Adipocyte (in vitro differentiated cells): ENCODE results near the gene AIMP1.

Source experiments
- DNase-seq: peaks from one replicate; pipeline ENCODE4 v3.0.0-alpha.2; 2015; ENCODE audit warnings: low read depth
- H3K27me3 ChIP-seq: replicated peaks from 2 replicates; pipeline ENCODE4 v1.7.0; 2013; ENCODE audit warnings: mild to moderate bottlenecking, low read length, moderate library complexity; ENCODE audit not compliant: control insufficient read depth, insufficient read depth
- H3K36me3 ChIP-seq: 2 replicates; pipeline ENCODE4 v1.7.0; 2013; ENCODE audit warnings: low read length, mild to moderate bottlenecking, moderate library complexity; ENCODE audit not compliant: control insufficient read depth, insufficient read depth, severe bottlenecking
- H3K4me1 ChIP-seq: 2 replicates; pipeline ENCODE4 v1.7.0; 2013; ENCODE audit warnings: mild to moderate bottlenecking, low read length, moderate library complexity; ENCODE audit not compliant: control insufficient read depth, insufficient read depth
- H3K4me3 ChIP-seq: 2 replicates; pipeline ENCODE4 v1.7.0; 2013; ENCODE audit warnings: mild to moderate bottlenecking, low read length, moderate library complexity
- H3K9ac ChIP-seq: 2 replicates; pipeline ENCODE4 v1.7.0; 2013; ENCODE audit warnings: mild to moderate bottlenecking, low read length, moderate library complexity
- H3K9me3 ChIP-seq: 2 replicates; pipeline ENCODE4 v1.7.0; 2013; ENCODE audit warnings: mild to moderate bottlenecking, low read length, moderate library complexity; ENCODE audit not compliant: control insufficient read depth

Gene AIMP1

GRCh38 chr4:106315968-106316772, at the start of gene AIMP1, which contains the start of gene TBCK:
Gene AIMP1, plus strand, starts transcription at chr4:106316550. Its CDS starts 8,460 bp downstream, at chr4:106325010.
Gene TBCK, minus strand, starts transcription at chr4:106316209. Its CDS starts 7,249 bp downstream, at chr4:106308960.
- H3K4me1 ChIP-seq, result peaks cover 60% of the 10 kb centered on the region
- peak within 1 kb of the TSS; percentile 99 for H3K9ac ChIP-seq
- H3K9me3 ChIP-seq, result no peaks in the 10 kb centered on the region
- DNase-seq, result peak; percentile 95
- H3K4me3 ChIP-seq, result peak within 1 kb of the TSS; percentile 99
- no peaks in the 10 kb centered on the region for H3K27me3 ChIP-seq
- no peaks in the 10 kb centered on the region for H3K36me3 ChIP-seq

GRCh38 chr4:106268786-106269185, 47.6 kb upstream of the AIMP1 start:
- Histone ChIP-seq H3K4me1 (peaks cover 10% of the 10 kb centered on the region), H3K27me3 (no peaks in the 10 kb centered on the region), H3K9ac (no peak overlapping the region), H3K9me3 (no peaks in the 10 kb centered on the region), H3K4me3 (no peak overlapping the region), H3K36me3 (no peaks in the 10 kb centered on the region)
- peak; percentile 12 for DNase-seq

DNA sequence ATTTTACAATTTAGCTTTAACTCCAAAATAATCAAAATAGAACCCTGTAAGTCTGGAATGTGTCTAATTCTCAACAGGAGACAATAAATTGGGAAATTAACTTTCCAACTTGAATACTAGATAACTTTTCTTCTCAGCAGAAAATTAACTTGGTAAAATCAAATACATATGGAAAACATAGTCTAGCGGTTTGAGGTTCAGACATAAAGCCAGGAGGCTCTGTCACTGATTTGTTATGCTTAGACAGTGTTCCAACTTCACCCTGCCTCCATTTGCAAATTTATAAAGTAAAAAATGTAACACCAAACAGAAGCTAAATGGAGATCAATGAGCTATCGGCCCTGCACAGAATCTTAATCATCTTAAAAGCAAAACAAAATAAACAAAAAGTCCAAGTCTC, 46.6 kb upstream of the AIMP1 start:
- no peaks in the 10 kb centered on the region for H3K27me3 ChIP-seq
- H3K4me1 ChIP-seq, result peaks cover 10% of the 10 kb centered on the region
- no peak for DNase-seq
- no peaks in the 10 kb centered on the region for H3K9me3 ChIP-seq
- H3K9ac ChIP-seq, result no peak overlapping the region
- H3K4me3 ChIP-seq, result no peak overlapping the region
- H3K36me3 ChIP-seq, result no peaks in the 10 kb centered on the region

DNA sequence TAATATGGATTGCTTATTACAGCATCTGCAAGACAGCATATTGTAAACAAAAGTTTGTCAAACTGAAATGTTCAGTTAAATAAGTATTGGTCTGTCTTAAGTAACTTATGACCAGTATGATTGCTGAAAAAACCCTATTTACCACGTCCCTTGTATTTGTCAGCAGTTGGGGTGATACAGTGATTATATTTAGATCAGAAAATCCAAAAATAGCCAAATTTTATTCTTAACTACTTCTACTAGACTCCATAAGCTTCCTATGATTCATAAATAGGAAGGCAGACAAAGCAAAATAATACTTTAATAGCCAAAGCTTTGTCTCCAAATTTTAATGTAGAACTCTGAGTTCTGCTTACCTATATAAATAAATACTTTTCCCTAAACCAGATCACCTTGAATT, 45.6 kb upstream of the AIMP1 start:
- H3K27me3 ChIP-seq, result no peaks in the 10 kb centered on the region
- no peak for DNase-seq

DNA sequence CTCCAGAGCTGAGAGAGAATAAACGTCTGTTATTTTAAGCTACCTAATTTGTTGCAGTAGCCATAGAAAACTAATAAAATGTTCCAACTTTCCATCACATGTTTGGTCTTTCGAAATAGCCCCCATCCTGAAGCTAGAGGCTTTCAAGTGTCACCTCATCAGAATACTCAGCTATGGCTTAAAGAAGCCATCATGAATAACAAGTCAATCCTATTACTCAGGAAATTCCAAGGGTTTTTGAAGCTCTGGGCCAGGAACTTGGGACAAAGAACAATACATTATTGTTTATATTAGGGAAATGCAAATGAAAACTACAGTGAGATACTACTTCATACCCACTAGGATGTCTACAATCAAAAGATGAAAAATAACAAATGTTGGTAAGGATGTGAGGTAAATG, 42.5 kb upstream of the AIMP1 start:
- H3K4me3 ChIP-seq, result no peak overlapping the region
- no peaks in the 10 kb centered on the region for H3K27me3 ChIP-seq
- H3K36me3 ChIP-seq, result no peaks in the 10 kb centered on the region
- H3K9me3 ChIP-seq, result no peaks in the 10 kb centered on the region
- DNase-seq, result peak; percentile 24
- no peak overlapping the region for H3K9ac ChIP-seq
- peaks cover 6% of the 10 kb centered on the region for H3K4me1 ChIP-seq

More for the DNA sequence above, 45.6 kb upstream of the AIMP1 start:
- Histone ChIP-seq H3K9me3 (no peaks in the 10 kb centered on the region), H3K36me3 (no peaks in the 10 kb centered on the region), H3K4me1 (peaks cover 10% of the 10 kb centered on the region), H3K9ac (no peak overlapping the region), H3K4me3 (no peak overlapping the region)

DNA sequence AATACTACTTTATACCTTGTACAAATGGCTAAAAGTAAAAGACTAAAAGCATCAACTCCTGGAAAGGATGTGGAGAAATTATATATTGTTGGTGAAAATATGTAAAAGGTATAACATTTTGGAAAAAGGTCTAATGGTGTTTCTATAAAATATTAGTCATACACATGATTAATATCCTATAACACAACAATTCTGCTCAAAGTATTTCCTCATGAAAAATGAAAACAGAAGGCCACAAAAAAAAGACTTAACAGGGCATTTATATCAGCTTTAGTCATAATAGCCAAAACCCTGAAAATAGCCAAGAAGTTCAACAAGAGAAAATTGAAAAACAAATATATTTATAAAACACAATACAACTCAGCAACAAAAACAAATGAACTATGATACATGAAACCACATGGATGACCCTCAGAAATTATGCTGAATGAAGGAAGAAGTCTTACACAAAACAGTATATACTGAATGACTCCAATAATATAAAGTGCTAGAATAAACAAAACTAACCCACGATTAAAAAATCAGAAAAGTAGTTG, 39.1 kb upstream of the AIMP1 start:
- H3K4me1 ChIP-seq, result no peaks in the 10 kb centered on the region
- H3K9ac ChIP-seq, result no peak overlapping the region
- no peaks in the 10 kb centered on the region for H3K36me3 ChIP-seq
- H3K9me3 ChIP-seq, result no peaks in the 10 kb centered on the region
- H3K4me3 ChIP-seq, result no peak overlapping the region
- DNase-seq, result peak; percentile 3
- no peaks in the 10 kb centered on the region for H3K27me3 ChIP-seq

DNA sequence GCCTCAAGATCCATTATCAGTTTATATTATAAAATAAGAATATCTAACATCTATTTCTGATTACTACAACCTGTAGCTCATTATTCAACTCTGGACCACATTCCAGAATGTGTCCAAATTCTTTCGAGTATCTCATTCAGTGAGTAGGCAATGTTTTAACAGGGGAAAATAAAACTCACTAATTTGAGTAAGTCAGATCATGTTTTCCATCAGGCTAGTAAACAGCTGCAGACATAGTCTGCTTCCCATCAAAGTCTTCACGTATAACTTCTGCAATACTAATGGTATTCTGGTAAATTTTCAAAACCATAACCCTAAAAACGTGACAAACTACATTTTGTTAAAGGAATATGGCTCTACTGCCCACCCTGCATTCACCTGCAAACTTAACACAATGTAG, 32.1 kb upstream of the AIMP1 start:
- H3K9me3 ChIP-seq, result no peaks in the 10 kb centered on the region
- DNase-seq, result no peak
- H3K36me3 ChIP-seq, result no peaks in the 10 kb centered on the region
- H3K9ac ChIP-seq, result no peak overlapping the region
- H3K4me3 ChIP-seq, result no peak overlapping the region
- peaks cover 10% of the 10 kb centered on the region for H3K4me1 ChIP-seq
- H3K27me3 ChIP-seq, result no peaks in the 10 kb centered on the region

DNA sequence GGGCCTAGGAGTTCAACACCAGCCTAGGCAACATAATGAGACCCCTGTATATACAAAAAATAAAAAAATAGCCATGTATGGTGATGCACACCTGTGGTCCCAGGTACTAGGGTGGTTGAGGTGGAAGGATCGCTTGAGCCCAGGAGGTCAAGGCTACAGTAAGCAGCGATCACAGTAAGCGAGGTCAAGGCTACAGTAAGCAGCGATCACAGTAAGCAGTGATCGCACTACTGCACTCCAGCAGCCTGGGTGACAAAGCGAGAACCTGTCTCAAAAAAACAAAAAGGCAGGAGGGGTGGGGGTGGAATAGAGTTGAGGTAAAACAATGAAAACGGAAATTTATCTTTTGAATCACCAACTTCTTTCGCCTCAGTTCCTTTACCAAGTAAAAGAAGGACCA, 29.7 kb upstream of the AIMP1 start:
- no peak for DNase-seq
- Histone ChIP-seq H3K27me3 (no peaks in the 10 kb centered on the region), H3K9me3 (no peaks in the 10 kb centered on the region), H3K4me1 (peaks cover 10% of the 10 kb centered on the region), H3K36me3 (peaks cover 11% of the 10 kb centered on the region), H3K9ac (no peak overlapping the region), H3K4me3 (no peak overlapping the region)

- peaks cover 10% of the 10 kb centered on the region for H3K4me1 ChIP-seq
- H3K9ac ChIP-seq, result no peak overlapping the region
- peak; percentile 79 for DNase-seq
- peaks cover 16% of the 10 kb centered on the region for H3K36me3 ChIP-seq
- H3K9me3 ChIP-seq, result no peaks in the 10 kb centered on the region
- no peak overlapping the region for H3K4me3 ChIP-seq
- no peaks in the 10 kb centered on the region for H3K27me3 ChIP-seq
Measured at GRCh38 chr4:106287353-106287969, 28.9 kb upstream of the AIMP1 start.

GRCh38 chr4:106289737-106290136, 26.6 kb upstream of the AIMP1 start:
- peaks cover 10% of the 10 kb centered on the region for H3K4me1 ChIP-seq
- H3K27me3 ChIP-seq, result no peaks in the 10 kb centered on the region
- H3K36me3 ChIP-seq, result peaks cover 32% of the 10 kb centered on the region
- no peaks in the 10 kb centered on the region for H3K9me3 ChIP-seq
- no peak overlapping the region for H3K4me3 ChIP-seq
- no peak overlapping the region for H3K9ac ChIP-seq
- DNase-seq, result peak; percentile 30

DNA sequence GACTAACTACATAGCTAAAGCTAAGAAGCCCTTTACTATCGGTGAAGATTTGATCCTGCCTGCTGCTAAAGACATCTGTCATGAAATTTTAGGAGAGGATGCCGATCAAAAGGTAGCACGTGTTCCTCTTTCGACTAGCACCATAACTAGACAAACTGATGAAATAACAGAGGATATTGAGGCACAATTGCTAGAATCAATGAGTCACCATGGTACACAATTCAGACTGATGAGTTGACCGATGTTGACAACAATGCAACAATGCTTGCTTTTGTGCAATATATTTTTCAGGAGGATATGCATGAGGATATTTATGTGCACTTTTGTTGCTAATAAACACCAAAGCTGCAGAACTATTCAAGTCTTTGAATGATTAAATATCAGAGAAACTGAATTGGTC, 24.7 kb upstream of the AIMP1 start:
- no peak overlapping the region for H3K9ac ChIP-seq
- peaks cover 10% of the 10 kb centered on the region for H3K4me1 ChIP-seq
- no peak for DNase-seq
- no peaks in the 10 kb centered on the region for H3K9me3 ChIP-seq
- no peak overlapping the region for H3K4me3 ChIP-seq
- peaks cover 36% of the 10 kb centered on the region for H3K36me3 ChIP-seq
- H3K27me3 ChIP-seq, result no peaks in the 10 kb centered on the region
